Endodermal cell (in vitro differentiated cells): ENCODE data around the gene GOT1. TPM values are rescaled to one million over a fixed set of nuclear protein-coding genes. Genes with fewer than 3 reads are reported as not detected.
A peak's percentile ranks its signal among the peaks of the same experiment; 100 is the strongest.

Source experiments
- DNase-seq: peaks from one replicate; pipeline ENCODE4 v3.0.0-alpha.2; 2017
- H3K27ac ChIP-seq: 2 replicates; pipeline ENCODE4 v1.5.1; 2013; ENCODE audit warnings: mild to moderate bottlenecking, low read depth, low read length, moderate library complexity
- H3K27me3 ChIP-seq: 2 replicates; pipeline ENCODE4 v1.6.1; 2013; ENCODE audit warnings: mild to moderate bottlenecking, low read length, moderate library complexity; ENCODE audit not compliant: insufficient read depth, control insufficient read depth, poor library complexity, severe bottlenecking
- H3K36me3 ChIP-seq: 2 replicates; pipeline ENCODE4 v1.7.0; 2013; ENCODE audit warnings: mild to moderate bottlenecking, low read length, moderate library complexity; ENCODE audit not compliant: control insufficient read depth, insufficient read depth
- H3K4me1 ChIP-seq: one replicate; pipeline ENCODE4 v1.7.0; 2013; ENCODE audit warnings: low read length; ENCODE audit not compliant: control insufficient read depth, insufficient read depth
- H3K4me3 ChIP-seq: 2 replicates; pipeline ENCODE4 v1.5.1; 2013; ENCODE audit warnings: mild to moderate bottlenecking, low read length, moderate library complexity
- H3K9ac ChIP-seq: 2 replicates; pipeline ENCODE4 v1.6.1; 2013; ENCODE audit warnings: mild to moderate bottlenecking, low read length, moderate library complexity; ENCODE audit not compliant: poor library complexity, severe bottlenecking; ENCODE audit errors: extremely low read depth
- H3K9me3 ChIP-seq: 2 replicates; pipeline ENCODE4 v1.6.1; 2013; ENCODE audit warnings: mild to moderate bottlenecking, low read length, moderate library complexity; ENCODE audit not compliant: control insufficient read depth
- H3K27ac Mint-ChIP-seq: 2 replicates; pipeline ENCODE4 v1.8.0; 2020; ENCODE audit warnings: mixed read lengths
- H3K27me3 Mint-ChIP-seq: 2 replicates; pipeline ENCODE4 v1.8.0; 2021; ENCODE audit warnings: mild to moderate bottlenecking, mixed read lengths; ENCODE audit not compliant: insufficient read depth
- H3K36me3 Mint-ChIP-seq: 2 replicates; pipeline ENCODE4 v1.8.0; 2020; ENCODE audit warnings: low read depth, mixed read lengths
- H3K4me1 Mint-ChIP-seq: 2 replicates; pipeline ENCODE4 v1.8.0; 2020; ENCODE audit warnings: mixed read lengths
- H3K4me3 Mint-ChIP-seq: 2 replicates; pipeline ENCODE4 v1.8.0; 2020; ENCODE audit warnings: mild to moderate bottlenecking, moderate library complexity, mixed read lengths
- H3K9me3 Mint-ChIP-seq: 2 replicates; pipeline ENCODE4 v1.8.0; 2020; ENCODE audit warnings: mild to moderate bottlenecking, mixed read lengths
- CTCF ChIP-seq: fragments of 200-600 bp; sonication (generic); conservative IDR thresholded peaks from 2 replicates; pipeline ENCODE4 v1.5.0; 2021; ENCODE audit warnings: antibody characterized with exemption, mild to moderate bottlenecking
- WGBS, 2 experiments: methylation state at CpG; one replicate each; pipeline versions ENCODE4 v1.1.5 to v1.1.7; 2013; ENCODE audit warnings: missing lambda C conversion rate in 2 of 2, mixed read lengths in 1 of 2; ENCODE audit not compliant: insufficient coverage in 1 of 2, insufficient read length in 1 of 2; 5-methylcytosine and 5-hydroxymethylcytosine counted together
- total RNA-seq, 2 donors: library from RNA; stranded (reverse); fragmentation: NEBNext Ultra II Directional in 1 of 2; extraction: Animal tissue kit (Norgen Biotek cat#: 25700) in 1 of 2; gene quantifications; 2 replicates in 1 of 2; 3 replicates in 1 of 2; pipeline ENCODE4 v1.2.1, GENCODE V29; 2021

The GOT1 gene
- total RNA-seq, 2 donors from 2014 or later, result 35.1 to 36.5 TPM

- no peaks in the 10 kb centered on the region for H3K9me3 Mint-ChIP-seq
- peaks cover 5% of the 10 kb centered on the region for H3K27me3 Mint-ChIP-seq
- peaks cover 8% of the 10 kb centered on the region for H3K4me1 ChIP-seq
- no peaks in the 10 kb centered on the region for H3K9me3 ChIP-seq
- H3K4me1 Mint-ChIP-seq, result peaks cover 25% of the 10 kb centered on the region
- peak overlapping the region; percentile 99 for H3K27ac Mint-ChIP-seq
- DNase-seq, result no peak
- H3K36me3 ChIP-seq, result peaks cover 6% of the 10 kb centered on the region
- H3K9ac ChIP-seq, result peak overlapping the region; percentile 86
- H3K27ac ChIP-seq, result peak overlapping the region; percentile 69
- H3K4me3 ChIP-seq, result peak overlapping the region; percentile 94
- TF ChIP-seq CTCF, result no peak
- H3K27me3 ChIP-seq, result peaks cover 26% of the 10 kb centered on the region
- peaks cover 2% of the 10 kb centered on the region for H3K36me3 Mint-ChIP-seq
- peak overlapping the region; percentile 90 for H3K4me3 Mint-ChIP-seq
- 9 to 14% methylated on average over 5 to 14 of the region's 14 CpGs for whole genome bisulfite sequencing, 2 experiments
These were observed 341 bp downstream of the GOT1 start for GRCh38 chr10:99430116-99430450.

GRCh38 chr10:99429517-99430095 is 818 bp downstream of the GOT1 start:
- no peaks in the 10 kb centered on the region for H3K9me3 ChIP-seq
- peaks cover 6% of the 10 kb centered on the region for H3K36me3 Mint-ChIP-seq
- H3K27ac Mint-ChIP-seq, result peak overlapping the region; percentile 99
- peak; percentile 56 for DNase-seq
- H3K9me3 Mint-ChIP-seq, result no peaks in the 10 kb centered on the region
- H3K4me1 ChIP-seq, result peaks cover 7% of the 10 kb centered on the region
- H3K4me1 Mint-ChIP-seq, result peaks cover 24% of the 10 kb centered on the region
- H3K27me3 ChIP-seq, result peaks cover 22% of the 10 kb centered on the region
- no peak for TF ChIP-seq CTCF
- peaks cover 5% of the 10 kb centered on the region for H3K27me3 Mint-ChIP-seq
- peak overlapping the region; percentile 94 for H3K4me3 ChIP-seq
- peak overlapping the region; percentile 90 for H3K4me3 Mint-ChIP-seq
- H3K9ac ChIP-seq, result peak overlapping the region; percentile 86
- peaks cover 11% of the 10 kb centered on the region for H3K36me3 ChIP-seq
- WGBS, 2 experiments, result 8 to 26% methylated on average over 3 to 6 of the region's 6 CpGs
- no peak overlapping the region for H3K27ac ChIP-seq

GRCh38 chr10:99427566-99428190 is 2.7 kb downstream of the GOT1 start:
- Mint-ChIP-seq H3K27ac (no peak overlapping the region), H3K27me3 (peaks cover 2% of the 10 kb centered on the region), H3K36me3 (peaks cover 9% of the 10 kb centered on the region), H3K4me1 (peaks cover 16% of the 10 kb centered on the region), H3K4me3 (no peak overlapping the region), H3K9me3 (no peaks in the 10 kb centered on the region)
- H3K27me3 ChIP-seq, result peaks cover 8% of the 10 kb centered on the region
- H3K27ac ChIP-seq, result no peak overlapping the region
- H3K4me1 ChIP-seq, result no peaks in the 10 kb centered on the region
- 80 to 89% methylated on average over 2 to 4 of the region's 4 CpGs for WGBS, 2 experiments
- H3K36me3 ChIP-seq, result peaks cover 17% of the 10 kb centered on the region
- no peak overlapping the region for H3K4me3 ChIP-seq
- H3K9ac ChIP-seq, result no peak overlapping the region
- no peak for DNase-seq
- TF ChIP-seq CTCF, result no peak
- H3K9me3 ChIP-seq, result no peaks in the 10 kb centered on the region
